ENCODE measurements around the gene RFX2.

Gene RFX2

DNA sequence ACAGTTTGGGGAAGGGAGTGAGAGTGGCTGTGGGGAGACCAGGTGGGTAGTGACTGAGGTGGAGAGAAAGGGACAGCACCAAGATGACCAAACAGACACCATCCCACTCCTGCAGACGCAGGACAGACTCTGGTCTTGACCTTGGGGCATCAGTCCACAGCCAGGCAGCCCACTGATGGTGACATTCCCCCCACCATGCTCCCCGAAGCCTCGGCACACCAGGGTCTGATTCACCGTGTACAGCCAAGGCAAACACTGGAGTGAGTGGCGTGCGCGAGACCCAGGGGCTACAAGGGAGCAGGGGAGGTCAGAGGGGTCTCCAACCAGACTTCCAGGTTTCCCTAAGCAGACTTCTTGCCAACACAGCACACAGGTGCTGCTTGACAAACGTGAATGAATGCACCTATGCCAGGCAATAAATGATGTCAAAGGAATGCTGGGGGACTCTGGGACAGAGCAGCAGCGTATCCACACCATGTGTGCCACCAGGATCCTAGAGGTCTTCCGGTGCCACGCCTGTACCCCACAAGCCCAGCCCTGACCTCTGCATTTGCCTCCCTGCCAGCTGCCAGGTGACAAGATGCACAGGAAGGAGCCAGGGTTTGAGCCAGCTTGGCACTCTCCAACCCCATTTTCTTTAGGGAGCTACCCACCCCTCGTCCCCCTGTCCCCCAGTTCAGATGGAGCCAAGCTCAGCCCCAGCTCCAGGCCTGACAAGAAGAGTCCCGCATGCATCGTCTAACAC, 150.9 kb downstream of the RFX2 start:
- TF ChIP-seq, protein P1, sequence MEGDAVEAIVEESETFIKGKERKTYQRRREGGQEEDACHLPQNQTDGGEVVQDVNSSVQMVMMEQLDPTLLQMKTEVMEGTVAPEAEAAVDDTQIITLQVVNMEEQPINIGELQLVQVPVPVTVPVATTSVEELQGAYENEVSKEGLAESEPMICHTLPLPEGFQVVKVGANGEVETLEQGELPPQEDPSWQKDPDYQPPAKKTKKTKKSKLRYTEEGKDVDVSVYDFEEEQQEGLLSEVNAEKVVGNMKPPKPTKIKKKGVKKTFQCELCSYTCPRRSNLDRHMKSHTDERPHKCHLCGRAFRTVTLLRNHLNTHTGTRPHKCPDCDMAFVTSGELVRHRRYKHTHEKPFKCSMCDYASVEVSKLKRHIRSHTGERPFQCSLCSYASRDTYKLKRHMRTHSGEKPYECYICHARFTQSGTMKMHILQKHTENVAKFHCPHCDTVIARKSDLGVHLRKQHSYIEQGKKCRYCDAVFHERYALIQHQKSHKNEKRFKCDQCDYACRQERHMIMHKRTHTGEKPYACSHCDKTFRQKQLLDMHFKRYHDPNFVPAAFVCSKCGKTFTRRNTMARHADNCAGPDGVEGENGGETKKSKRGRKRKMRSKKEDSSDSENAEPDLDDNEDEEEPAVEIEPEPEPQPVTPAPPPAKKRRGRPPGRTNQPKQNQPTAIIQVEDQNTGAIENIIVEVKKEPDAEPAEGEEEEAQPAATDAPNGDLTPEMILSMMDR (IDR thresholded peaks at IDR 0.05; ENCODE audit: low read length, missing control alignments) = no peak
- DNase-seq (ENCODE audit: low read depth) = no peak

DNA sequence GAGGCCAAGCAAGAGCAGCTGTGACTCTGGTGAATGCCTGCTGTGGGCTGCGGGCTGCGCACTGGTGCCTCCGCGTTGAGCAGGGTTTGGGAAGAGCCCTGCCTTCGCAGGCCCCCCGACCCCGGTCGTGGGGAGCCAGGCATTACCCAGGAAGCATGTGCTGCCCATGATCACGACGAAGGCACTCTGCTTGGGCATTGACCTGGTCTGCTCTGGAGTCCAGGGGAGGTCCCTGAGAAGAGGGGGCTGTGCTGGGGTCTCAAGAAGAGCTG, 151.5 kb downstream of the RFX2 start:
- no peak overlapping the region for H3K4me3 ChIP-seq (replicated peaks; ENCODE audit: low read depth, low read length)
- TF ChIP-seq, protein P1 (IDR thresholded peaks at IDR 0.05; ENCODE audit: low read length, missing control alignments) = no peak
- no peak for DNase-seq (ENCODE audit: low read depth)

More for the DNA sequence above, 150.9 kb downstream of the RFX2 start:
- H3K4me3 ChIP-seq (replicated peaks; ENCODE audit: low read depth, low read length) = no peak overlapping the region

DNA sequence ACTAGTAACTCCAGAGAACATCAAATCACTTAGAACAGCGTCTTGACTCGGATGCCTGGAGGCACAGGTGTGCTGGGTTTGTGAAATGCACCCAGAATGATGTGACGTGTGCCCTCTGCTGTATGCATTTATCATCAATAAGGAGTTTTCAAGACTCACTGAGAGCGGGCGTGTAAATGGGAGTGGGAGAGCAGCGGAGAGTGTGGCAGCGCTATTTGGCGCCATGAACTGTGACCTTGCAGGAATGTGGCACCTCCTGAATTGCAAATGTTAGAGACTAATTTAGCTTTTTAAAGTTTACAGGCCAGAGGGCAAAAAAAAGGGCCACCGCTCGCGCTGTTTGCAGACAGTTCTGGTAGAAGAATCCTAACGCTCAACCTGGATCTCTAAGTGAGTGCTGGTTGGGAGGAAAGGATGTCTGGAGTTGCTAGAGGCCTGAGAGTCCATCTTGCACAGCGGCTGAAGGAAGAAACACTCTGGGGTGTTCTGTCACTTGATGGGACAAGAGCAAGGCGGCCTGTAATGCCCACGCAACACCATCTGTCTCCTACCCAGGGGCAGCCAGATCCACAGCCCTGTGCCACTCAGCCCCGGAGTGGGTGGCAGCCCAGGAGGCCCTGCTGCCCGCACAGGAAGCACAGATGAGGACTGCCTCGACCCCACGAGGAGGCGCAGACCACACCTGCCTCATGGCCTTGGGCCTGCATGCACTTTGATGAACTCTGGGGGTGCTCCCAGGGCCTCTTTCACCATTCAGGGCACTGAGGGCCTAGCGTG, 152.0 kb downstream of the RFX2 start:
- H3K4me3 ChIP-seq (replicated peaks; ENCODE audit: low read depth, low read length) = no peak overlapping the region
- TF ChIP-seq, protein P1 (IDR thresholded peaks at IDR 0.05; ENCODE audit: low read length, missing control alignments) = no peak
- DNase-seq (ENCODE audit: low read depth) = no peak

DNA sequence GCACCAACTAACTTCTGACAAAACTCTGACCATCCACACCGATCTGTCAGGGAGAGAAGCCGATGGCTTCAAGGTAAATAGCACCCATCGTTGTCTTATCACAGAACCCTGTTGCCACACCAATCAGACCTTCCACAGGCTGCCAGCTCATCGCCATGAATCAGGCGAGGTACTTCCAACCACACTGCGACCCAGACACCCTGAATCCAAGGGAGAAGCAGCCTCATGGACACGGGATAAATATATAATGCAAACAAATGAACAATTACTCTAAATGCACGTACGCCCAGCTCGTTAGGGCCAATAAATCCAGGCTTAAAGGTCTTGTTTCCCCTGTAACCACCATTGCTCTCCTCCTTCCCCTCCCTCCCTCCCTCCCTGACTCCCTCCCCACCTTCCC, 153.1 kb downstream of the RFX2 start:
- no peak for DNase-seq (ENCODE audit: low read depth)
- TF ChIP-seq, protein P1 (IDR thresholded peaks at IDR 0.05; ENCODE audit: low read length, missing control alignments) = no peak
- no peak overlapping the region for H3K4me3 ChIP-seq (replicated peaks; ENCODE audit: low read depth, low read length)

DNA sequence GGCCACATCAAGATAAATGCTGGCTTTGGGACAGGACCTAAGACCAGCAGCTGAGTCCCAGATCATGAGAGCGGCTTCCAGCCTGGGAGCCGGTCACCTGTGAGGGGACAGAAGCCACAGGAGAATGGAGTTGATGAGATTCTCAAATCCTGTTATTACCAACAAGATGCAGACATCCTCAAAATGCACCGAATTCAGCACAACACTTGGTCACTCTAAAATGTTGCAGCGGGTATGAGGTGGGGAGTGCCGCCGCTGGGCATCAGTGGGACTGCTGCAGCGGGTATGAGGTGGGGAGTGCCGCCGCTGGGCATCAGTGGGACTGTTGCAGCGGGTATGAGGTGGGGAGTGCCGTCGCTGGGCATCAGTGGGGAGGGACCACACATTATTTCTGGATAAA, 153.6 kb downstream of the RFX2 start:
- TF ChIP-seq, protein P1 (IDR thresholded peaks at IDR 0.05; ENCODE audit: low read length, missing control alignments) = no peak
- DNase-seq (ENCODE audit: low read depth) = no peak
- no peak overlapping the region for H3K4me3 ChIP-seq (replicated peaks; ENCODE audit: low read depth, low read length)

DNA sequence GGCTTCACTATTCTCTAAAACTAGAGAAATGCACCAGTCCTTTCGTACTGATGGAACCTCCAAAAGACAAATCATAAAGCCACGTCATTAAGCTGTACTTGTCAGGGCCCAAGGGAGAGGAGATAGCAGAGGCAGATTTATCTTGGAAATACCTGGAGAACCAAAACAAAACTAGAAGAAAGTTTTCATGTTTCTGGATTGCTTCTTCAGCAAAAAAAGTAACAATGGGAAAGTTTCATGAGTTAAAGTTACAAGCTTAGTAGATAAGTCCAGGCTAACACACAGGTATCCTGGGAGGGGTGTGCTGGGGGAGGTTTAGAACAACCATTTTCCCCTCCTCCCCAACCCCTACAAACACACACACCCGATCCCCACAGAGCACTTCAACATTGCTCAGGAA, 154.0 kb downstream of the RFX2 start:
- TF ChIP-seq, protein P1 (IDR thresholded peaks at IDR 0.05; ENCODE audit: low read length, missing control alignments) = no peak
- H3K4me3 ChIP-seq (replicated peaks; ENCODE audit: low read depth, low read length) = no peak overlapping the region
- DNase-seq (ENCODE audit: low read depth) = no peak

DNA sequence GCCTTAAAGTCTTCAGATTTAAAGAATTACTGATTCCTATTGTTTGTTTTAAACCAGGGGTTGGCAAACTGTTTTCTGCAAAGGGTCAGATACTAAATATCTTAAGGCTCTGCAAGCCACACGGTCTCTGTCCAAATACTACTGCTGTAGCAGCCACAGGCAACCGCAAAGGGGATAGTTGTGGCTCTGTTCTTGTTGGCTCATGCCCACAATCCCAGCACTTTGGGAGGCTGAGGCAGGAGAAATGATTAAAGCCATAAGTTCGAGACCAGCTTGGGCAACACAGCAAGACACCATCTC, 154.7 kb downstream of the RFX2 start:
- TF ChIP-seq, protein P1 (IDR thresholded peaks at IDR 0.05; ENCODE audit: low read length, missing control alignments) = no peak
- DNase-seq (ENCODE audit: low read depth) = no peak
- H3K4me3 ChIP-seq (replicated peaks; ENCODE audit: low read depth, low read length) = no peak overlapping the region
